Epithelial cell of proximal tubule (primary cell): ENCODE results near the gene TAF13. TPM values are rescaled to one million over a fixed set of nuclear protein-coding genes. Genes with fewer than 3 reads are reported as not detected.
"Not testable (repeated sequence)": the region's sequence is repeated elsewhere in the genome, so short reads cannot be mapped to it uniquely, and the experiment has no call there.

Experiments
- DNase-seq: peaks from one replicate; pipeline ENCODE4 v3.0.0-alpha.2; 2011; ENCODE audit warnings: low read depth
- H3K4me3 ChIP-seq: 2 replicates; pipeline ENCODE4 v1.5.1; 2011; ENCODE audit warnings: low read depth, mild to moderate bottlenecking, low read length
- total RNA-seq: library from RNA; depleted of rRNA; stranded (reverse); fragments of >200 nt; gene quantifications from 2 replicates; pipeline ENCODE4 v1.2.3, GENCODE V29; 2015
- TF ChIP-seq, protein P1 (sequence below): conservative IDR thresholded peaks from 2 replicates; pipeline ENCODE4 v1.5.1; 2012; ENCODE audit warnings: low read depth, mild to moderate bottlenecking, low read length

TAF13 gene
- total RNA-seq, 1 donor from 2014 or later, result 44.5 TPM

GRCh38 chr1:109040989-109041620, 34.7 kb downstream of the TAF13 start:
- DNase-seq, result no peak
- TF ChIP-seq, protein P1, sequence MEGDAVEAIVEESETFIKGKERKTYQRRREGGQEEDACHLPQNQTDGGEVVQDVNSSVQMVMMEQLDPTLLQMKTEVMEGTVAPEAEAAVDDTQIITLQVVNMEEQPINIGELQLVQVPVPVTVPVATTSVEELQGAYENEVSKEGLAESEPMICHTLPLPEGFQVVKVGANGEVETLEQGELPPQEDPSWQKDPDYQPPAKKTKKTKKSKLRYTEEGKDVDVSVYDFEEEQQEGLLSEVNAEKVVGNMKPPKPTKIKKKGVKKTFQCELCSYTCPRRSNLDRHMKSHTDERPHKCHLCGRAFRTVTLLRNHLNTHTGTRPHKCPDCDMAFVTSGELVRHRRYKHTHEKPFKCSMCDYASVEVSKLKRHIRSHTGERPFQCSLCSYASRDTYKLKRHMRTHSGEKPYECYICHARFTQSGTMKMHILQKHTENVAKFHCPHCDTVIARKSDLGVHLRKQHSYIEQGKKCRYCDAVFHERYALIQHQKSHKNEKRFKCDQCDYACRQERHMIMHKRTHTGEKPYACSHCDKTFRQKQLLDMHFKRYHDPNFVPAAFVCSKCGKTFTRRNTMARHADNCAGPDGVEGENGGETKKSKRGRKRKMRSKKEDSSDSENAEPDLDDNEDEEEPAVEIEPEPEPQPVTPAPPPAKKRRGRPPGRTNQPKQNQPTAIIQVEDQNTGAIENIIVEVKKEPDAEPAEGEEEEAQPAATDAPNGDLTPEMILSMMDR, result no peak
- H3K4me3 ChIP-seq, result peak overlapping the region; percentile 99

GRCh38 chr1:109040627-109040988, 35.2 kb downstream of the TAF13 start:
- TF ChIP-seq, protein P1, result no peak
- H3K4me3 ChIP-seq, result peak overlapping the region; percentile 99
- DNase-seq, result no peak

DNA sequence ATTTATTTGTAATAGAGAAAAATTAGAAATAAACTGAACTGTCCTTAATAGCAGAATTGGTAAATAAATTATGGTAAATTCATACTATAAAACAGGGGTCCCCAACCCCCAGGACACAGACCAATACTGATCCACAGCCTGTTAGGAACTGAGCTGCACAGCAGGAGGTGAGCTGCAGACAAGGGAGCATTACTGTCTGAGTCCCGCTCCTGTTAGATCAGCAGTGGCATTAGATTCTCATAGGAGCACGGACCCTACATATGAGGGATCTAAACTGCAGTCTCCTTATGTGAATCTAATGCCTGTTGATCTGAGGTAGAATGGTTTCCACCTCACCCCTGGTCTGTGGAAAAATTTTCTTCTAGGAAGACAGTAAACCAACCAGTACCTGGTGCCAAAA, 41.4 kb downstream of the TAF13 start:
- DNase-seq, result no peak

DNA sequence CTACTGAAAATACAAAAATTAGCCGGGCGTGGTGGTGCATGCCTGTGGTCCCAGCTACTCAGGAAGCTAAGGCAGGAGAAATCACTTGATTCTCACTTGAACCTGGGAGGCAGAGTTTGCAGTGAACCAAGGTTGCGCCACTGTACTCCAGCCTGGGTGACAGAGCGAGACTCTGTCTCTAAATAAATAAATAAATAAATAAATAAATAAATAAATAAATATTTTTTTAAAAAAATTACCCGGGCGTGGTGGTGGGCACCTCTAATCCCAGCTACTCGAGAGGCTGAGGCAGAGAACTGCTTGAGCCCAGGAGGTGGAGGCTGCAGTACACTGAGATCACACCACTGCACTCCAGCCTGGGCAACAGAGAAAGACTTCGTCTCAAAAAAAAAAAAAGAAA, 46.3 kb downstream of the TAF13 start:
- not testable (repeated sequence) for H3K4me3 ChIP-seq, DNase-seq

More for the DNA sequence above, 41.4 kb downstream of the TAF13 start:
- TF ChIP-seq, protein P1, result no peak
- H3K4me3 ChIP-seq, result no peak overlapping the region

DNA sequence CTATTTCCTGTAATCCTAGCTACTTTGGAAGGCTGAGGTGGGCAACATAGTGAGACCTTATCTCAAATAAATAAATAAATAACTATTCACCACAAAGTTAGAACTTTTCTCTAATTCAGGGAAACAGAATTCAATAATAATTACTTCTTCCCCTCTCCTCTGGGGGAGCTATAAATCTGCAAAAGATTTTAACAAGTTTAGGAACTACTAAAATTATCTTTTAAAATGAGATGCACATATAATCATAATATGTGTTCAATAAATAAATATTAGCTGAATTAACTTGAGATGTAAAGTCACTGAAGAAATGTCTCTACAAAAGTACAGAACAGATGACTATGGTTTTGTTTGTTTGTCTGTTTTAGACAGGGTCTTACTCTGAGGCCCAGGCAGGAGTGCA, 48.0 kb downstream of the TAF13 start:
- no peak overlapping the region for H3K4me3 ChIP-seq
- TF ChIP-seq, protein P1, result peak; percentile 23
- DNase-seq, result no peak

DNA sequence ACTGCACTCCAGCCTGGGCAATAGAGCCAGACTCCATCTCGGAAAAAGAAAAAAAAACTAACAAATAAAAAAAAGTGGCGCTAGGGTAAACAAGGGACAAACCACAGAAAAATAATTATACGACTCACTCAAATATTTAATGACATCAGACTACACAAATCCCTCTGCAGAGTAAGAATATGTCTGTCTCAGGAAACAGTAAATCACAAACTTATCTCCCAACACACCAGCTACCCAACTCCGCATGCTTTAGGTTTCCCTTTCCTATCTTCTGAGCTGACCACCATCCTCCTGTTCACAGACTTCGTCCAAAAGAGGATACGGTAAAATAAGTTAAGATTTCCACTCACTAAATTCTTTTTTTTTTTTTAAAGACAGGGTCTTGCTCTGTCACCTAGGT, 50.1 kb downstream of the TAF13 start:
- DNase-seq, result no peak
- TF ChIP-seq, protein P1, result no peak
- H3K4me3 ChIP-seq, result no peak overlapping the region

GRCh38 chr1:109024646-109025045, 51.2 kb downstream of the TAF13 start:
- TF ChIP-seq, protein P1, result no peak
- DNase-seq, result no peak
- H3K4me3 ChIP-seq, result no peak overlapping the region
